CD14-positive monocyte (primary cell): ENCODE data around the gene GRAMD2B. TPM values are rescaled to one million over a fixed set of nuclear protein-coding genes. Genes with fewer than 3 reads are reported as not detected.

Experiments
- DNase-seq, 3 donors: peaks; one replicate each; pipeline ENCODE4 v3.0.0-alpha.2; 2011 to 2022
- H2AFZ ChIP-seq: 2 replicates; pipeline ENCODE4 v1.6.0; 2012; ENCODE audit warnings: mild to moderate bottlenecking, low read depth, low read length, inconsistent platforms; ENCODE audit not compliant: insufficient read depth, poor library complexity, severe bottlenecking
- H3K27ac ChIP-seq, 2 donors: 1 replicate in 1 of 2; 2 replicates in 1 of 2; pipeline ENCODE4 v1.5.1; 2012 to 2013; ENCODE audit warnings: low read length in 2 of 2, control low read depth in 1 of 2, inconsistent platforms in 1 of 2, low read depth in 1 of 2, mild to moderate bottlenecking in 1 of 2
- H3K27me3 ChIP-seq, 2 donors: one replicate each; pipeline versions ENCODE4 v1.6.0 to v1.6.1; 2011 to 2013; ENCODE audit warnings: low read length in 2 of 2; ENCODE audit not compliant: control insufficient read depth in 2 of 2, insufficient read depth in 2 of 2
- H3K36me3 ChIP-seq, 2 donors: replicated peaks in 1 of 2; 1 replicate in 1 of 2; 2 replicates in 1 of 2; pipeline versions ENCODE4 v1.5.1 to v1.6.1; 2012 to 2013; ENCODE audit warnings: low read length in 2 of 2, control low read depth in 1 of 2, inconsistent platforms in 1 of 2, mild to moderate bottlenecking in 1 of 2; ENCODE audit not compliant: insufficient read depth in 2 of 2, control insufficient read depth in 1 of 2
- H3K4me1 ChIP-seq, 2 donors: 1 replicate in 1 of 2; 2 replicates in 1 of 2; pipeline versions ENCODE4 v1.5.1 to v1.6.1; 2012 to 2013; ENCODE audit warnings: low read length in 2 of 2, control low read depth in 1 of 2, inconsistent platforms in 1 of 2, mild to moderate bottlenecking in 1 of 2, moderate library complexity in 1 of 2; ENCODE audit not compliant: insufficient read depth in 2 of 2, control insufficient read depth in 1 of 2
- H3K4me2 ChIP-seq: replicated peaks from 2 replicates; pipeline ENCODE3; 2012; ENCODE audit warnings: low read length, moderate library complexity, mild to moderate bottlenecking; ENCODE audit not compliant: poor library complexity, severe bottlenecking; ENCODE audit errors: extremely low read depth
- H3K4me3 ChIP-seq, 3 experiments: fragments of 200-600 bp in 1 of 3; sonication (generic) in 1 of 3; replicated peaks in 1 of 3; 1 replicate in 2 of 3; 2 replicates in 1 of 3; pipeline ENCODE4 v1.5.1; 2011 to 2013; ENCODE audit warnings: low read length in 3 of 3, mild to moderate bottlenecking in 3 of 3, control low read depth in 2 of 3, low read depth in 2 of 3, inconsistent platforms in 1 of 3, moderate library complexity in 1 of 3
- H3K79me2 ChIP-seq: 2 replicates; pipeline ENCODE4 v1.6.0; 2012; ENCODE audit warnings: mild to moderate bottlenecking, control low read depth, inconsistent platforms, low read length, moderate library complexity; ENCODE audit not compliant: insufficient read depth
- H3K9ac ChIP-seq: 2 replicates; pipeline ENCODE4 v1.6.0; 2017; ENCODE audit warnings: low read length, mild to moderate bottlenecking; ENCODE audit not compliant: insufficient read depth, poor library complexity, severe bottlenecking
- H3K9me3 ChIP-seq, 2 donors: replicated peaks in 1 of 2; 1 replicate in 1 of 2; 2 replicates in 1 of 2; pipeline versions ENCODE4 v1.5.1 to v1.6.1; 2012 to 2013; ENCODE audit warnings: low read length in 2 of 2, control low read depth in 1 of 2; ENCODE audit not compliant: control insufficient read depth in 1 of 2, insufficient read depth in 1 of 2
- H4K20me1 ChIP-seq: 2 replicates; pipeline ENCODE4 v1.6.0; 2012; ENCODE audit warnings: mild to moderate bottlenecking, low read length, control low read depth, moderate library complexity; ENCODE audit not compliant: insufficient read depth
- H3K27ac Mint-ChIP-seq, 7 donors: one replicate each; pipeline ENCODE4 v1.8.0; 2020; ENCODE audit warnings: mild to moderate bottlenecking in 7 of 7, mixed read lengths in 7 of 7, moderate library complexity in 6 of 7, inconsistent platforms in 2 of 7
- H3K27me3 Mint-ChIP-seq, 3 donors: one replicate each; pipeline ENCODE4 v1.8.0; 2021 to 2022; ENCODE audit warnings: low read depth in 3 of 3, mild to moderate bottlenecking in 3 of 3, mixed read lengths in 3 of 3, moderate library complexity in 3 of 3, inconsistent platforms in 1 of 3
- H3K36me3 Mint-ChIP-seq, 2 donors: one replicate each; pipeline ENCODE4 v1.8.0; 2020; ENCODE audit warnings: mixed read lengths in 2 of 2, inconsistent platforms in 1 of 2, mild to moderate bottlenecking in 1 of 2
- H3K4me1 Mint-ChIP-seq: one replicate; pipeline ENCODE4 v1.8.0; 2020; ENCODE audit warnings: mild to moderate bottlenecking, mixed read lengths
- H3K4me3 Mint-ChIP-seq, 2 donors: one replicate each; pipeline ENCODE4 v1.8.0; 2020; ENCODE audit warnings: mild to moderate bottlenecking in 2 of 2, mixed read lengths in 2 of 2, moderate library complexity in 1 of 2
- H3K9me3 Mint-ChIP-seq, 7 donors: one replicate each; pipeline ENCODE4 v1.8.0; 2020 to 2022; ENCODE audit warnings: mixed read lengths in 7 of 7, mild to moderate bottlenecking in 6 of 7, moderate library complexity in 6 of 7, inconsistent platforms in 2 of 7
- WGBS: methylation state at CpG from one replicate; pipeline ENCODE4 v1.1.5; 2013; ENCODE audit warnings: missing lambda C conversion rate; ENCODE audit not compliant: insufficient coverage; 5-methylcytosine and 5-hydroxymethylcytosine counted together
- intact Hi-C, 2 donors: fragments of 100-400 bp; cut with micrococcal nuclease; formaldehyde crosslinking; loops; one replicate each; pipeline versions ENCODE4 v1.15.0 to v1.15.1; 2023
- polyA plus RNA-seq, 3 donors: library from polyadenylated mRNA; depleted of rRNA in 1 of 3; unstranded in 2 of 3; stranded (reverse) in 1 of 3; fragments of 300-500 nt in 2 of 3; fragments of >200 nt in 1 of 3; fragmentation: Illumina TruSeq in 2 of 3; gene quantifications; 1 replicate in 2 of 3; 2 replicates in 1 of 3; pipeline ENCODE4 v1.2.3, GENCODE V29; 2012 to 2021
- TF ChIP-seq, protein P1 (sequence below): fragments of 200-600 bp; IDR thresholded peaks from one replicate; pipeline ENCODE4 v1.8.0; 2022; ENCODE audit warnings: antibody characterized with exemption, mild to moderate bottlenecking

The GRAMD2B gene
- polyA plus RNA-seq, 3 donors: 0.79 to 1.2 (median 1.1) TPM

DNA sequence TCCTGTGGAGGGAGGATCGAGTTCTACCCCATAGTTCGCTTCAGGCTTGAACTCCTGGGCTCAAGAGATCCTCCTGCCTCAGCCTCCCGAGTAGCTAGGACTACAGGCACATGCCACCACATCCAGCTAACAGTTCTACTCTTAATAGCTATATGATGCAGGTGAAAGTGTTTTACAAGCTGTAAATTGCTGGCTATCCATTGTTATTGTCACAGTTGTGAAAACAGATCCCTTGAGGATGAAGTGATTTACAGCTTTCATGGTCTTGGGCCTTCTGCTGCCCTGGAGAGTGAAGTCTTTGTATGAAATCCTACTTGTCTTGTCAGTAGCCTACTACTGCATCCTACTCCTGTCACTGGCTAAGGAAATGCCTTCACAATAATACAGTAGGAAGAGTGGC, 48.0 kb downstream of the GRAMD2B start:
- Histone ChIP-seq H3K36me3 (peaks cover 0 to 2% of the 10 kb centered on the region in 2 donors), H3K79me2 (no peaks in the 10 kb centered on the region), H4K20me1 (no peaks in the 10 kb centered on the region), H2AFZ (no peak overlapping the region), H3K27me3 (no peaks in the 10 kb centered on the region), H3K9me3 (no peaks in the 10 kb centered on the region), H3K4me3 (no peak overlapping the region), H3K27ac (no peak overlapping the region), H3K4me2 (no peak overlapping the region), H3K9ac (no peak overlapping the region), H3K4me1 (no peaks in the 10 kb centered on the region)
- Mint-ChIP-seq H3K4me1 (no peaks in the 10 kb centered on the region), H3K27ac (no peak overlapping the region), H3K27me3 (peaks cover 0 to 2% (median 0%) of the 10 kb centered on the region in 3 donors), H3K4me3 (no peak overlapping the region), H3K9me3 (no peaks in the 10 kb centered on the region), H3K36me3 (peaks cover 0 to 3% of the 10 kb centered on the region in 2 donors)
- intact Hi-C loops: no loop called here
- TF ChIP-seq, protein P1, sequence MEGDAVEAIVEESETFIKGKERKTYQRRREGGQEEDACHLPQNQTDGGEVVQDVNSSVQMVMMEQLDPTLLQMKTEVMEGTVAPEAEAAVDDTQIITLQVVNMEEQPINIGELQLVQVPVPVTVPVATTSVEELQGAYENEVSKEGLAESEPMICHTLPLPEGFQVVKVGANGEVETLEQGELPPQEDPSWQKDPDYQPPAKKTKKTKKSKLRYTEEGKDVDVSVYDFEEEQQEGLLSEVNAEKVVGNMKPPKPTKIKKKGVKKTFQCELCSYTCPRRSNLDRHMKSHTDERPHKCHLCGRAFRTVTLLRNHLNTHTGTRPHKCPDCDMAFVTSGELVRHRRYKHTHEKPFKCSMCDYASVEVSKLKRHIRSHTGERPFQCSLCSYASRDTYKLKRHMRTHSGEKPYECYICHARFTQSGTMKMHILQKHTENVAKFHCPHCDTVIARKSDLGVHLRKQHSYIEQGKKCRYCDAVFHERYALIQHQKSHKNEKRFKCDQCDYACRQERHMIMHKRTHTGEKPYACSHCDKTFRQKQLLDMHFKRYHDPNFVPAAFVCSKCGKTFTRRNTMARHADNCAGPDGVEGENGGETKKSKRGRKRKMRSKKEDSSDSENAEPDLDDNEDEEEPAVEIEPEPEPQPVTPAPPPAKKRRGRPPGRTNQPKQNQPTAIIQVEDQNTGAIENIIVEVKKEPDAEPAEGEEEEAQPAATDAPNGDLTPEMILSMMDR: no peak
- WGBS: no CpG with 5 or more reads among the region's 3 CpGs
- no peak for DNase-seq

DNA sequence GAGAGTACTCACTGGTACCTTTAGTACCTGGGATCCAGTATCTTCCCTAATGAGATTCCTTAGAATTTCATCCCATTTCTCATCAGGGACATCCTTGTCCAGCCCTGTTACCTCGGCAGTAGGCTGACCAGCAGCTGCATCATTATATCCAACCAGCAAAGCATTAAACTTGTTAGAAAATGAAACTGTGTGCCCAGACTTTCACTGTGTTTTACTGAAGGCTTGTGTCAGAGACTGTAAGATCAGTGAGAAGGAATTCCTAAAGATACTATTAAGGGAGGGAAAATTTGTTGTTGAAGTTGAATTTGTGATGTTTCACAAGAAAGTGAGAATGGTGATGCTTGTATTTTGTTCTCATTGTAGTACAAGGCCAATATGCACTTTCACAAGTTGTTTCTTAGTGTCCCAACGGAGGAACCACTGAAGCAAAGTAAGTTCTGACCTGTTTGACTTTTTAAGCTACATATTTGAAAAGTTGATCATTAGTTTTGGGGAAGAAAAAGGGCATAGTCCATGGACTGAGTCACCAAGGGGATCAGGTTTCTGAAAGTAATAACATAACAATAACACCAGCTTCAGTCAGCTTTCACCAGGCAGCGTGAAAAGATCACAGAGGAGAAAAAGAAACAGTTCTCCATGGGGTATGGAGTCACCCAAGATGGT, 48.8 kb downstream of the GRAMD2B start:
- Mint-ChIP-seq H3K36me3 (no peaks in the 10 kb centered on the region), H3K27ac (no peak overlapping the region), H3K4me1 (no peaks in the 10 kb centered on the region), H3K9me3 (no peaks in the 10 kb centered on the region), H3K27me3 (peaks cover 0 to 2% (median 0%) of the 10 kb centered on the region in 3 donors), H3K4me3 (no peak overlapping the region)
- H3K4me3 ChIP-seq: no peak overlapping the region
- no peaks in the 10 kb centered on the region for H3K27me3 ChIP-seq
- TF ChIP-seq, protein P1: no peak
- DNase-seq: no peak
- WGBS: 100% methylated on average over 1 of the region's 3 CpGs
- peaks cover 0 to 2% of the 10 kb centered on the region in 2 donors for H3K36me3 ChIP-seq
- no peak overlapping the region for H3K27ac ChIP-seq
- H4K20me1 ChIP-seq: no peaks in the 10 kb centered on the region
- no peak overlapping the region for H3K4me2 ChIP-seq
- no peaks in the 10 kb centered on the region for H3K4me1 ChIP-seq
- H2AFZ ChIP-seq: no peak overlapping the region
- no peaks in the 10 kb centered on the region for H3K9me3 ChIP-seq
- H3K9ac ChIP-seq: no peak overlapping the region
- intact Hi-C loops: no loop called here
- H3K79me2 ChIP-seq: no peaks in the 10 kb centered on the region
